A549 (cell line): ENCODE data around the gene KRTAP5-5. TPM values are rescaled to one million over a fixed set of nuclear protein-coding genes. Genes with fewer than 3 reads are reported as not detected.

ENCODE experiments used
- ATAC-seq, 2 experiments: fragments of 200-7000 bp in 1 of 2; fragments of >200 bp in 1 of 2; cut with Nextera tagmentation in 1 of 2; cut with Tn5 transposase in 1 of 2; 3 replicates each; pipeline versions ENCODE4 v1.8.0 to v1.9.1; 2018 to 2020; ENCODE audit warnings: mild to moderate bottlenecking in 1 of 2, moderate library complexity in 1 of 2
- CTCF ChIA-PET: fragments of 300-600 bp; sonication (Branson Sonifier 250); formaldehyde crosslinking; extraction: SDS; loops from one replicate; lab custom pipeline; 2021; ENCODE audit warnings: antibody characterized with exemption, inconsistent platforms; lab: Yijun Ruan, JAX
- POLR2A ChIA-PET: fragments of 350-600 bp; formaldehyde crosslinking; extraction: SDS; loops from one replicate; lab custom pipeline; 2021; ENCODE audit warnings: antibody characterized with exemption, inconsistent platforms; lab: Yijun Ruan, JAX
- DNase-seq, 2 experiments: peaks; one replicate each; pipeline versions ENCODE4 v3.0.0 to v3.0.0-alpha.2; 2011 to 2016; ENCODE audit warnings: low read depth in 1 of 2, low spot score in 1 of 2
- FAIRE-seq: peaks from 2 replicates; lab custom pipeline; 2011; peaks lifted over from hg19 to GRCh38; lab: Jason Lieb, UNC
- H3K27ac ChIP-seq, 2 experiments: fragments of >200 bp; sonication (Bioruptor Twin); formaldehyde crosslinking; 3 replicates each; pipeline ENCODE4 v1.5.1; 2016 to 2017
- H3K4me1 ChIP-seq: fragments of >200 bp; sonication (Bioruptor Twin); formaldehyde crosslinking; 3 replicates; pipeline ENCODE4 v1.6.1; 2016
- H3K4me2 ChIP-seq: fragments of >200 bp; sonication (Bioruptor Twin); formaldehyde crosslinking; 3 replicates; pipeline ENCODE4 v1.6.1; 2016
- H3K4me3 ChIP-seq: fragments of >200 bp; sonication (Bioruptor Twin); formaldehyde crosslinking; 3 replicates; pipeline ENCODE4 v1.5.1; 2016
- H3K9me3 ChIP-seq: fragments of >200 bp; sonication (Bioruptor Twin); formaldehyde crosslinking; 3 replicates; pipeline ENCODE4 v1.6.1; 2016
- ATOH8 ChIP-seq: fragments of 250-450 bp; sonication (Bioruptor Pico); IDR thresholded peaks from 2 replicates; pipeline ENCODE4 v1.5.0; 2020; ENCODE audit warnings: low read depth, mild to moderate bottlenecking, moderate library complexity
- BCL3 ChIP-seq: fragments of >200 bp; sonication (Bioruptor Twin); formaldehyde crosslinking; IDR thresholded peaks from 3 replicates; pipeline ENCODE4 v1.6.1; 2016
- CHD2 ChIP-seq: fragments of 150-350 bp; IDR thresholded peaks from 2 replicates; pipeline ENCODE4 v1.6.1; 2014; ENCODE audit warnings: low read length; ENCODE audit not compliant: partially characterized antibody
- EHMT2 ChIP-seq: fragments of 200-600 bp; sonication (generic); IDR thresholded peaks from 2 replicates; pipeline ENCODE4 v1.6.1; 2016; ENCODE audit warnings: antibody characterized with exemption, low read depth, mild to moderate bottlenecking, moderate library complexity
- ESRRA ChIP-seq: fragments of 150-350 bp; IDR thresholded peaks from 2 replicates; pipeline ENCODE4 v1.6.1; 2014; ENCODE audit warnings: mild to moderate bottlenecking, low read length, borderline replicate concordance
- FOXS1 ChIP-seq: fragments of 250-450 bp; sonication (Bioruptor Pico); IDR thresholded peaks from 2 replicates; pipeline ENCODE4 v1.5.0; 2020; ENCODE audit warnings: mild to moderate bottlenecking, moderate library complexity
- GATA3 ChIP-seq: IDR thresholded peaks from 2 replicates; pipeline ENCODE4 v1.6.1; 2012; ENCODE audit warnings: borderline replicate concordance
- HOXB13 ChIP-seq: fragments of 250-450 bp; sonication (Bioruptor Pico); IDR thresholded peaks from 2 replicates; pipeline ENCODE4 v1.5.0; 2020; ENCODE audit warnings: low read depth, mild to moderate bottlenecking, moderate library complexity
- JUN ChIP-seq, 2 experiments: fragments of >200 bp; sonication (Bioruptor Twin); formaldehyde crosslinking; IDR thresholded peaks; 2 replicates in 1 of 2; 3 replicates in 1 of 2; pipeline ENCODE4 v1.6.1; 2016 to 2017
- MYC ChIP-seq: IDR thresholded peaks from 2 replicates; pipeline ENCODE4 v1.6.1; 2012; ENCODE audit warnings: mild to moderate bottlenecking, inconsistent platforms, low read length, improper control_type of control experiment, borderline replicate concordance
- NR3C1 ChIP-seq: fragments of >200 bp; sonication (Bioruptor Twin); formaldehyde crosslinking; IDR thresholded peaks from 3 replicates; pipeline ENCODE4 v1.6.1; 2017
- PBX3 ChIP-seq: IDR thresholded peaks from 2 replicates; pipeline ENCODE4 v1.6.1; 2012
- PHF8 ChIP-seq: fragments of 200-600 bp; sonication (generic); IDR thresholded peaks from 2 replicates; pipeline ENCODE4 v1.6.1; 2016; ENCODE audit warnings: low read depth, mild to moderate bottlenecking, antibody characterized with exemption, moderate library complexity, borderline replicate concordance
- POLR2A ChIP-seq: IDR thresholded peaks from 2 replicates; pipeline ENCODE4 v1.6.1; 2012; ENCODE audit warnings: mild to moderate bottlenecking, low read length
- POLR2AphosphoS2 ChIP-seq: conservative IDR thresholded peaks from 2 replicates; pipeline ENCODE4 v1.6.1; 2012; ENCODE audit warnings: low read length, improper control_type of control experiment, inconsistent platforms
- RNF2 ChIP-seq: fragments of 200-600 bp; sonication (generic); IDR thresholded peaks from 2 replicates; pipeline ENCODE4 v1.6.1; 2016; ENCODE audit warnings: low read depth, mild to moderate bottlenecking, antibody characterized with exemption, moderate library complexity, borderline replicate concordance
- SREBF2 ChIP-seq: fragments of 450-650 bp; IDR thresholded peaks from 2 replicates; pipeline ENCODE4 v1.6.1; 2014; ENCODE audit warnings: mild to moderate bottlenecking, moderate library complexity
- ZC3H11A ChIP-seq: fragments of 450-650 bp; IDR thresholded peaks from 2 replicates; pipeline ENCODE4 v1.6.1; 2014; ENCODE audit warnings: antibody characterized with exemption, mild to moderate bottlenecking
- ZSCAN20 ChIP-seq: fragments of 250-450 bp; sonication (Bioruptor Pico); IDR thresholded peaks from 2 replicates; pipeline ENCODE4 v1.8.0; 2022; ENCODE audit warnings: mild to moderate bottlenecking, moderate library complexity
- WGBS: methylation state at CpG from one replicate; pipeline ENCODE4 v1.1.6; 2017; ENCODE audit errors: missing lambda C conversion rate; 5-methylcytosine and 5-hydroxymethylcytosine counted together
- polyA plus RNA-seq, 4 experiments: library from polyadenylated mRNA; depleted of rRNA in 3 of 4; stranded (reverse); fragments of >200 nt; fragmentation: RNase III in 1 of 4; extraction: RNeasy Plus Mini Kit Qiagen cat#74134 plus additional on column Dnase treatment in 1 of 4; gene quantifications; 2 replicates in 3 of 4; 3 replicates in 1 of 4; pipeline ENCODE4 v1.2.3, GENCODE V29; 2011 to 2017
- TF ChIP-seq, protein P1 (sequence below): fragments of >200 bp; sonication (Bioruptor Twin); formaldehyde crosslinking; IDR thresholded peaks from 3 replicates; pipeline ENCODE4 v1.5.1; 2016
- TF ChIP-seq, protein P2 (sequence below): IDR thresholded peaks from 2 replicates; pipeline ENCODE4 v1.6.1; 2012; ENCODE audit warnings: low read depth, borderline replicate concordance

Gene KRTAP5-5
- polyA plus RNA-seq, 2 of the 4 experiments (the other 2 are of a cell fraction), result not detected

DNA sequence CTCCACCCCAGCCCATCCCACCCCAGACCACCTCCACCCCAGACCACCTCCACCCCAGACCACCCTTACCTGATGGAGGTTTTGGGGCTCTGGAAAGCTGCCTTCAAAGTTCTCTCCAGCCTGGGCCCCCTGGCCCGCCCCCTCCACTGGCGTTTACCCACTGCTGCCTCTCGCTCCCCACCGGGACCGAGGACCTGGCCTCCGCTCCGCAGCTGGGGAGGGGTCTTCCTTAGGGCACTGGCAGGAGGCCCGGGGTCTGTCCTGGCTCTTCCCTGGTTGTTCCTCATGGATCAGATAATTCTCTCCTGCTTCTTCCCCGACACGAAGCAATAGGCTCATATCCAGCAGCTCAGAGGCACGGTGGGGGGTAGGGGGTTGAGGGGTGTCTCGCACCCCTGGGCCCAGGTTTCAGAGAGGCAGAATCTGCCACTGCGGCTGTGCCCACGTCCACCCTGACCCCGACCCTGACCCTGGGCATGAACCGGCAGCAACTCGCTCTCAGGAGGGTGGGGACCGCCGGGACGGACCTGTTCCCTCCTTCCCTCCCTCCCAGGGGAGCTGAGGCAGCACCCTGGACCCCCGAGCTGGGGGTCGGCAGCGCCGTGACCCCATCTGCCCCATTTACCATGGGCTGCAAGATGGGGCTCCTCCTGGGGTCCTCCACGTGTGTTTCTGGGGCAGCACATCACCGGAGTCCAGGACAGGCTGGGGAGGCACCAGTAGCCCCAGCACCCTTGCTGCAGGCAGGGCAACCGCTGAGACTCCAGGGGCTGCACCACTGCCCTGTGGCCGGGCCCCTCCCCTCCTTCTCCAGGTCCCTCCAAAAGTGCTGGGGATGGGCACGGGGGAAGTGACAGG, 12.9 kb downstream of the KRTAP5-5 start (continued):
- TF ChIP-seq HOXB13 (CRISPR knock-in tag), result no peak

DNA sequence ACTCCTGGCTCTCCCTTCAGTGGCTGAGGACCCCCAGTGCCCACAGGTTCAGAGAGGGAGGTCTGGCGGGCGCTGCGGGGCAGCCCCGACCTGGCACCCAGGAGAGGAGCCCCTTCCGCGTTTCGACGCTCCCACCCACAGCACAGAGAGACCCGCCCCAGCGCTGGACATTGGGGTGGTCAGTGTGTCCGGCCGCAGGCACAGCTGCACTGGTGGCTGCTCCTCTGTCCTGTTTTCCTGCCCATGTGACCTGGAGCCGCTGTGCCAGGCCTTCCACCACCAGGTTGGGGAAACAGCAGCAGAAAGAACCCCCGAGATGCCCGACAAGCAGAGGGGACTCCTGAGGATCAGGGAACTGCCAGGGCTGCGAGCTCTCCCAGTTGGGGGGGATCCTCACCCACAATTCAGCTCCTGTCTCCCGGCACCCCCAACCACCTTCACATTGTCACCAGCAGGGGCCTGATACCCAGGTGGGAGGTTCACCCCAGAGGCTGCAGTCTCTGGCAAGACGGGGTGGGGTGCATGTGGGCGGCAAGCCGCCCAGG, 13.6 kb downstream of the KRTAP5-5 start:
- ATAC-seq (no peak), FAIRE-seq (no peak), DNase-seq (no peak)
- H3K9me3 ChIP-seq, result no peaks in the 10 kb centered on the region
- no peak overlapping the region for H3K4me3 ChIP-seq
- no peak overlapping the region for H3K27ac ChIP-seq
- ChIA-PET CTCF (interaction anchor here (1.1 to 3.4 kb wide), 7 partner anchors 10 to 513 kb away, joined by 4 to 18 read pairs (median 6); no protein-coding TSS in a partner anchor), POLR2A (interaction anchor here (0.6 kb wide), 1 partner anchor 1350 kb away, joined by 13 read pairs; no protein-coding TSS in a partner anchor)
- no peaks in the 10 kb centered on the region for H3K4me1 ChIP-seq
- H3K4me2 ChIP-seq, result no peak overlapping the region
- TF ChIP-seq CHD2 (no peak), ZC3H11A (no peak), POLR2AphosphoS2 (no peak), GATA3 (no peak), JUN (IDR thresholded peaks at IDR 0.05) (no peak), HOXB13 (CRISPR knock-in tag) (no peak), ESRRA (no peak), BCL3 (no peak), FOXS1 (no peak), PBX3 (no peak), RNF2 (no peak), MYC (no peak), ZSCAN20 (CRISPR knock-in tag) (no peak), NR3C1 (no peak)
- TF ChIP-seq, protein P1, sequence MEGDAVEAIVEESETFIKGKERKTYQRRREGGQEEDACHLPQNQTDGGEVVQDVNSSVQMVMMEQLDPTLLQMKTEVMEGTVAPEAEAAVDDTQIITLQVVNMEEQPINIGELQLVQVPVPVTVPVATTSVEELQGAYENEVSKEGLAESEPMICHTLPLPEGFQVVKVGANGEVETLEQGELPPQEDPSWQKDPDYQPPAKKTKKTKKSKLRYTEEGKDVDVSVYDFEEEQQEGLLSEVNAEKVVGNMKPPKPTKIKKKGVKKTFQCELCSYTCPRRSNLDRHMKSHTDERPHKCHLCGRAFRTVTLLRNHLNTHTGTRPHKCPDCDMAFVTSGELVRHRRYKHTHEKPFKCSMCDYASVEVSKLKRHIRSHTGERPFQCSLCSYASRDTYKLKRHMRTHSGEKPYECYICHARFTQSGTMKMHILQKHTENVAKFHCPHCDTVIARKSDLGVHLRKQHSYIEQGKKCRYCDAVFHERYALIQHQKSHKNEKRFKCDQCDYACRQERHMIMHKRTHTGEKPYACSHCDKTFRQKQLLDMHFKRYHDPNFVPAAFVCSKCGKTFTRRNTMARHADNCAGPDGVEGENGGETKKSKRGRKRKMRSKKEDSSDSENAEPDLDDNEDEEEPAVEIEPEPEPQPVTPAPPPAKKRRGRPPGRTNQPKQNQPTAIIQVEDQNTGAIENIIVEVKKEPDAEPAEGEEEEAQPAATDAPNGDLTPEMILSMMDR, result no peak
- 73% methylated on average over 14 of the region's 20 CpGs for WGBS

- H3K9me3 ChIP-seq, result no peaks in the 10 kb centered on the region
- CTCF ChIA-PET, result interaction anchor here (0.8 to 12.2 kb wide), 6 partner anchors 8 to 507 kb away, joined by 3 to 147 read pairs (median 4); partner anchors contain the start of gene KRTAP5-5
- ATAC-seq (0 out of 6 replicates have a peak, but pooled peaks of 1 of the 2 experiments have one; percentile 14), DNase-seq (no peak), FAIRE-seq (no peak)
- TF ChIP-seq PHF8, result no peak
- TF ChIP-seq EHMT2, result no peak
- no peak for TF ChIP-seq RNF2
- TF ChIP-seq, protein P2, sequence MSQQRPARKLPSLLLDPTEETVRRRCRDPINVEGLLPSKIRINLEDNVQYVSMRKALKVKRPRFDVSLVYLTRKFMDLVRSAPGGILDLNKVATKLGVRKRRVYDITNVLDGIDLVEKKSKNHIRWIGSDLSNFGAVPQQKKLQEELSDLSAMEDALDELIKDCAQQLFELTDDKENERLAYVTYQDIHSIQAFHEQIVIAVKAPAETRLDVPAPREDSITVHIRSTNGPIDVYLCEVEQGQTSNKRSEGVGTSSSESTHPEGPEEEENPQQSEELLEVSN, result no peak
- no peak for TF ChIP-seq POLR2A
- no peak for TF ChIP-seq ATOH8 (CRISPR knock-in tag)
- no peak for TF ChIP-seq SREBF2
- H3K4me1 ChIP-seq, result no peaks in the 10 kb centered on the region
- no peak overlapping the region for H3K4me2 ChIP-seq
- H3K27ac ChIP-seq, result no peak overlapping the region
- 21% methylated on average over 18 of the region's 20 CpGs for WGBS
- no peak overlapping the region for H3K4me3 ChIP-seq
- POLR2A ChIA-PET, result no interaction called here
Measured at GRCh38 chr11:1644601-1645356, 15.2 kb downstream of the KRTAP5-5 start.
